GM12878 (cell line): ENCODE results near the gene YES1.

Source experiments
- ASH2L ChIP-seq: fragments of 300-600, 200-600 bp; sonication (generic); IDR thresholded peaks from 2 replicates; pipeline ENCODE4 v1.6.1; 2017; ENCODE audit warnings: low read depth, mild to moderate bottlenecking, borderline replicate concordance
- EZH2 ChIP-seq: IDR thresholded peaks from 2 replicates; pipeline ENCODE4 v1.6.1; 2012; ENCODE audit warnings: low read depth, mild to moderate bottlenecking, control low read depth, inconsistent platforms, low read length, borderline replicate concordance; ENCODE audit not compliant: control insufficient read depth
- MYC ChIP-seq: IDR thresholded peaks from 2 replicates; pipeline ENCODE4 v1.6.1; 2011; ENCODE audit warnings: mild to moderate bottlenecking, low read length, moderate library complexity, inconsistent platforms; ENCODE audit not compliant: insufficient read depth, insufficient replicate concordance, insufficient read length, severe bottlenecking
- POLR2A ChIP-seq: IDR thresholded peaks from 2 replicates; pipeline ENCODE4 v1.6.1; 2011; ENCODE audit warnings: low read depth, mild to moderate bottlenecking, low read length
- POLR2AphosphoS5 ChIP-seq: IDR thresholded peaks from 2 replicates; pipeline ENCODE4 v1.6.1; 2011; ENCODE audit warnings: mild to moderate bottlenecking, low read length, inconsistent platforms
- SUZ12 ChIP-seq: fragments of 200-600 bp; sonication (generic); IDR thresholded peaks from one replicate; pipeline ENCODE4 v1.6.1; 2018; ENCODE audit warnings: antibody characterized with exemption, mild to moderate bottlenecking; ENCODE audit not compliant: unreplicated experiment

GRCh38 chr18:673769-674168, 138.3 kb downstream of the YES1 start:
- TF ChIP-seq MYC (no peak), ASH2L (no peak), POLR2AphosphoS5 (no peak), SUZ12 (no peak), EZH2 (no peak), POLR2A (no peak)
